ENCODE results near the gene OVOL1. TPM values are rescaled to one million over a fixed set of nuclear protein-coding genes. Genes with fewer than 3 reads are reported as not detected.

OVOL1 gene
- total RNA-seq, 1 donor from 2014 or later, result 49.0 TPM

GRCh38 chr11:65793144-65793581 is 6.3 kb downstream of the OVOL1 start:
- peak; percentile 79 for ATAC-seq

DNA sequence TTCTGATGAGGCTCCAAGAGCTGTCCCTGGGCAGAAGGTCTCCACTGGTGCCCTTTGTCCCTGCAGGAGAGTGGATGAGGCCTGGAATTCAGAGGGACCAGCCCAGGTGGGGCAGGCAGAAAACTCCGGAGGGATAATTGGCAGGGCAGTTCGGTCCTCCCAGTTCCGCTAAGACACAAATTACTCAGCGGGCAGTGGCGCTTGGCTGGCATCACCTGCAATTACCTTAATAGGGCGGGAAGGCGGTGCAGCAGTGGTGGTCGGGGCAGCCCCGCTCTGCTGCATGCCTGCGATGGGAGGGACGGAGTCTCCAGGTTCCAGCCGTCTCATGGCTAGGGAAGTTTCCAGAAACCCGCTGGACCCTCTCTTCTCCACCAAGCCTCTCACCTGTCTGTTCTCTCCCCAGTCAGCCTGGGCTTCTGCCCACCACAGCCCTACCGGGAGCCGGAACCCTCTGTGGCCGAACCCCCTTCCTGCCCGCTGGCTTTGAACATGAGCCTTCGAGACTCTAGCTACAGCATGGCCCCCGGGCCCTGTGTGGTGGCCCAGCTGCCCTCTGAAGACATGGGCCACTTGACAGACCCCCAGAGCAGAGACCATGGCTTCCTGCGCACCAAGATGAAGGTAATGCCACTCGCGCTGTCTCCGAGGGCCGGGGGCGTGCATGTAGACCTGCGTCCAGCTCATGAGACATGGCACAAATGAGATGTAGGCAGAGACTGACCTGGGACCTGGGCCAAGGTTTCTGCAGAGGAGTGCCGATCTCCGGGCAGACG is 7.0 kb downstream of the OVOL1 start:
- ATAC-seq, result peak; percentile 4

GRCh38 chr11:65794570-65795510 is 8.0 kb downstream of the OVOL1 start:
- no peak for ATAC-seq

DNA sequence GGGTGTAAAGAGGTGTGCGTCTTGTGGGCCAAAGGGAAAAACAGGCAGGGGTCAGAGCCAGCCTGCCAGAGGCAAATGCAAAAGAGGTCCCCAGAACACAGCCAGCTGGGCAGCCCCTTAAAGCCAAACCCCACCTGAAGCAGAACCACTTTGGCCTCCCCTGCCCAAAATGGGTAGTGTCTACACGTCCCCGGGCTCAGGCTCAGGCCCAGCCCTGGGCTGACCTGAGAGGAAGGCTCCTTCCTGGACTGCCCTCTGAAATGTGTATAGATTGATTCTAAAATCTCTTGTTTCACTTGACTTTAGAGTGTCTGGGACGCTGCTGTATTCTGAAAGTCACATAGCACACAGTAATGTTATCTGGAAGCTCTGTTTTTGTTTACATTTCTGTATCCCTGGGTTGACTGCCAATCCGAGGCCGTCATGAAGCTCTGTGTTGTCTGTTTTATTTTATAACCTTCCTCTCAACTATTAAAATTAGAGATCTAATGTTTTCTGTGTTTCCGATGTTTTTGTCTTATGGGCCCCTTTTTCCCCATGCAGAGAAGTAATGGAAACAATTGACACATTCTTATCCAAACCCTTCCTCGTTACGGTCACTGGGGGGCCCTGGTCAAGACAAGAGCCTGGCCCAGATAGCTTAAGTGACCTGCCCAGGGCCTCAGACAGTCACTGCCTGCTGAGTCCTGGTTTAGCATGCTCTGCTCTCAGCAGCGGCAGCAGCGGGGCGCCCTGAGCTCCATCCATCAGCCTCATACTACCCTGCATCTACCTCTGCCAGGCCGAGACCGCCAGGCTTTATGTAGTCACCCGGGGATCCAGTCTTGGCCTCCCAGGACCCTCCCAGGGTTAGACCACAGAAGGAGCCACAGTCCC is 10.1 kb downstream of the OVOL1 start:
- ATAC-seq, result no peak

GRCh38 chr11:65797711-65798110 is 10.8 kb downstream of the OVOL1 start:
- peak; percentile 3 for ATAC-seq

- no peak for ATAC-seq
Measured at GRCh38 chr11:65798882-65799281, 12.0 kb downstream of the OVOL1 start.

DNA sequence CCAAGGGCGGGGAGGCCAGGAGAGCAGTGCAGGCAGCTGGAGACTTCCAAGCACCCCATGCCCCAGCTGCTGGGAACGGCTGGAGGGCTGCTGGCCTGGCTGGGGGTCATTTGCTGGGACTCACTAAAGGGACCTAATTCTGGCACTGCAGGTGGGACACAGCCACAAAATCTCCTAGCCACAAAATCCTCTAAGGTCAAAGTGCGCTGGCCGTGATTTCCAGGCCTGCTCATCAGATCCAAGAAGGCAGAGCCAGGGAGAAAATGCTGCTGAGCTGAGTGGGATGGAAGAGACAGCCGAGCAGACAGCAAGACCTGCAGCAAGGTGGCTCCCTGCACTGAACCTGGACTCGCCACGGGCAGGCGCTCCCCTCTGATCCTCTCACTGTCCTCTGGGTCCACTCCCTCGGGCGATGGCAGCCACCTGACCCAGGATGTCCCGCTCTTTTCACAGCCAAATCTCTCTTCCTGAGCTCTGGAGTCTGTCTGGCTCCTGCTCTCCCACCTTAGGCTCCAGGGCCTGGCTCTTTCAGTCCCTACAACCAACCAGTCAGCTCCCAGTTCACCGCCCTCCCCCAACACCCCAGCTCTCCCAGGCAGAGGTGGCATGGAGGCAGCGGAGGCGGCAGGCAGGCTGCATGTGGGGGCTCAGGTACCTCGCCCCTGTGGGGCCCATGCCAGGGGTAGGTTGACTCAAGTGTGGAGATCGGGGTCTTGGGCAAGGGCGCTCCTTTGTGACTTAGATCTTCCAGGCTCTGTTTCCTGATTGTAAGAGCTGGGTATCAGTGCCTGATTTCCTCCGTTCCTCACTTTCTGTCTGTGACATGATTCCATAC is 14.5 kb downstream of the OVOL1 start:
- ATAC-seq, result no peak

DNA sequence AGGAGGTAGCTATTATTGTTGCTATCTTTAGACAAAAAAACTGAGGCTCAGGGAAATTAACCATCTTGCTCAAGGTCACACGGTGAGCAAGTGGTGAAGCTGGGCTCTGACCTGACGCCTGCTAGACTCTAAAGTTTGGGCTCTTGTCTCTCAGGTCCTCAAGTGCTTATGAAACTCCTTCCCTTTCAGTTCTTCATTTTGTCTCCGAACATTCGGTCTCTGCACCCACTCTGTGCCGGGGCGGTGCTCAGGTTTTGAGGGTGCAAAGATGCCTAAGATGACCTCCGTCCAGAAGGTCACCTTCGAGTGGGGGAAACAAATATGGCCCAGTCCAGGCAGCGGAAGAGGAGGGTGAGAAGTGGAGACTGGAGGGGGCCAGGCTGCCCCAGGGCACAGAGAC is 16.0 kb downstream of the OVOL1 start:
- ATAC-seq, result no peak

GRCh38 chr11:65803797-65804492 is 17.1 kb downstream of the OVOL1 start:
- peak; percentile 80 for ATAC-seq

DNA sequence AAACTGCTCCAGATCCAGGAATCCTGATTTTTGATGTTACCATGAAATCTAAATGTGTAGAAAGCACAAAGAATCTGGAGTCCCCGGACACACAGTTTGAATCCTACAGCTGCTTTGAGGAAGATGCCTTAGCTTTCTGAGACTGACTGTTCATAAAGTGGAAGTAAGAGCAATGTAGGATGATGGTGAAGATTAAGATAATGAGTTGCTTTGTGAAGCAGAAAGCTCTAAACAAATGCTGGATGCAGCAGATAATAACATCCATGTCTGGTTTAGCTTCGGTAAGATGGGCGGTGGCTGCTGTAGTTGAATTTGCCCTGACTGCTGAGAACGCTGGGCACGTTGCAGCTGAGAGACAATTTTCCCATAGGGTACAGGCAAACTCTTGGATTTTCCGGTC is 20.1 kb downstream of the OVOL1 start:
- no peak for ATAC-seq

- ATAC-seq, result peak; percentile 18
Measured at GRCh38 chr11:65808744-65809341, 22.0 kb downstream of the OVOL1 start.

DNA sequence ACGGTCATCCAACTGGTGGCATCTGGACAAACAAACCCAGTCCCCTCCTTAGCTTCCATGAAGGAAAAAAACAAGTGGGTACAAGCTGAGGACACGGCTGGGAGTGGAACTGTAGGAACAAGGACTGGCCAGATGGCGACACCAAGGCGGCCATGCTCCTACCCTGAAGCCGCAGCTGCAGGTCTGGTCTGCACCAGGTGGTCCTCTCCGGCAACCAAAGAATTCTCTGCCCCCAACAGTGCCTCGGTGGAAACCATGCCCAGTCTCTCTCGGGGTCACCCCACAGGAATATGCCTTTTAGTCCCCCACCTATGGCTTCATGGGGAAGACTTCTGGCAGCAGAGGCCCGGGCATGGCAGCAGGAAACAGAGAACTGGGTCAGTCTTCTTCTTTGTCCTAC is 22.6 kb downstream of the OVOL1 start:
- ATAC-seq, result no peak

DNA sequence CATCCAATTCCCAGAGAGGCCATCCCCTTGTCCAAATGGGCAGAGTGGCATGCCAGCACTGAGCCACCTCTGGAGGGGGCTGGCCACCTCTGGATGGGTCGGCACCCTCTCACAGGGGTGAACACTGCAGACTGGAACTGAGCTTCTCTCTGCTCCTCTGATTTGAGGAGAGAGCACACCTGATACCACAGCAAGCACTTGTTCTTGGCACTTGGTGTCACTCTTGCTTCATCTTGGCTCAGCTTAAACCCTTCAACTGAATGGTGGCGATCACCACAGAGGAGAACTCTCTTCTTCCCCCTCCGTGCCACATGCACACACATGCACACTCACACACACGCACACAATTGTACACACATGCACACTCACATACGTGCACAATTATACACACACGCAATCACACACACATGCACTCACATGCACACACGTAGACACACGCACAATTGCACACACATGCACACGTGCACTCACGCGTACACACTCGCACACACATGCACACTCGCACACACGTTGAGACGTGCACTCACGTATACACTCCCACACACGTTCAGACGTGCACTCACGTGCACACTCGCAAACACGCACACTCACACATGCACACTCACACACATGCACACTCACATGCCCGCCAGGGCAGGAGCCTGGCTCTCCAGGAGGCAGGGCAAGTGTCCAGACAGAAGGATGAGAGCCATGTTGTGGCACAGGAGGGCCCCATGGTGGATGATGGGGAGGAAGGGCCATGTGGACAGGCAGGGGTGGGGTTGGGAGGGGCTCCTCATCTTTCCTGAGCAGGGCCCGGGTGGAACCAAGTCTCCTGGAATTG is 23.4 kb downstream of the OVOL1 start:
- peak; percentile 64 for ATAC-seq

- ATAC-seq, result no peak
Measured at GRCh38 chr11:65811764-65812475, 25.1 kb downstream of the OVOL1 start.

GRCh38 chr11:65814131-65814985 is 27.5 kb downstream of the OVOL1 start:
- peak; percentile 82 for ATAC-seq

DNA sequence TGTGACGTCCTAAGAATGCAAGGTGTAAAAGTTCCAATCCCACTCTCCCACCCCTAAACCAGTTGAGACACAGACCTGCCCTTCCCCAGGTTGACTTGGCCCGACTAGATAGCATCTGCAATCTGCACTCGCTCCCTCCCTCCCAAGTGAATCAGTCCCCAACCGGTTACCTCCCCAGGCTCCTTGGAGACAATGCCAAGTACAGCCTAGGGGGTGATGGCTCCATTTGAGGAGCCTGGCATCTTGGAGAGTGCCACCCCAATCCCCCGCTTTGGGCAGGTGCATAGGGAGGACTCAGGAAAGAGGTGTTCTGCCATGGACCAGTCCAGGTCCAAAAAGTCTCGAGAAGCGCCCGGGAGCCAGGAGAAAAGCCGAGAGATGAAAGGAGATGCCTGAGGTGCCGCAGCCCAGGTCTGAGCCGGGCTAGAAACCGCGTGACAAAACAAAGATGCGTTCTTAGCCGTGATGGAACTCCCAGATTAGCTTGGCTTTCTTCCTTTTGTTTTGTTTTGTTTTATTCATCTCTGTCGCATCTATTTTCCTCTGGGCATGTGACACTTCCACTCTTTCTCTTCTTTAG is 28.2 kb downstream of the OVOL1 start:
- peak; percentile 2 for ATAC-seq

DNA sequence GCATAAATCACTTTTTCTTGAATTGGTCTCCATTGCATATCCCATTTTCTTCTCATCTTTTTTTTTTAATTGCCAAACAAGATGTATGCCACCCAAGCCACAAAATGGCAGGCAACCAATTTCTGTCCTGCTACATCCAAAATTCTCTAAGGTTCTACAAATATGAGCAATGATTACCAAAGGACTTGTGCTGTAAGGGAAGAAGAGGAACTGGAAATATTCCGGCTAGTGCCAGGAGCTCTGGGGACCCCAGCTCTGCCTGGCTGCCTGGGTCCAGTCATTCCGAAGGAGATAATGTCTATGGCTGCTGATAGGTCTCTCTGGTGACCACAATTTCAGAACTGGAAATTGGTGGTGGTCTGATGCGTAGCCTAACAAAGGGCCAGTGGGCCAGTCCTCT is 29.8 kb downstream of the OVOL1 start:
- no peak for ATAC-seq

All from esophagus mucosa (tissue), 1 donor.